ENCODE results near the gene SPC24. TPM values are rescaled to one million over a fixed set of nuclear protein-coding genes. Genes with fewer than 3 reads are reported as not detected.
"Not testable (repeated sequence)": the region's sequence is repeated elsewhere in the genome, so short reads cannot be mapped to it uniquely, and the experiment has no call there.

Gene SPC24
- total RNA-seq, 1 experiment from 2014 or later = 61.3 TPM

GRCh38 chr19:11136400-11137101 is 19.0 kb downstream of the SPC24 start:
- no peak for DNase-seq
- H3K4me1 ChIP-seq = peaks cover 8% of the 10 kb centered on the region

GRCh38 chr19:11131471-11131870 is 24.1 kb downstream of the SPC24 start:
- DNase-seq = no peak
- Histone ChIP-seq H3K4me3 (no peak overlapping the region), H3K36me3 (peaks cover 65% of the 10 kb centered on the region), H3K4me1 (no peaks in the 10 kb centered on the region), H3K27me3 (no peaks in the 10 kb centered on the region), H3K9me3 (replicated peaks) (no peaks in the 10 kb centered on the region), H3K27ac (no peak overlapping the region)

More at GRCh38 chr19:11136400-11137101, 19.0 kb downstream of the SPC24 start:
- H3K27ac ChIP-seq = no peak overlapping the region
- peaks cover 18% of the 10 kb centered on the region for H3K36me3 ChIP-seq
- H3K27me3 ChIP-seq = no peaks in the 10 kb centered on the region
- no peak overlapping the region for H3K4me3 ChIP-seq
- H3K9me3 ChIP-seq (replicated peaks) = no peaks in the 10 kb centered on the region

- no peaks in the 10 kb centered on the region for H3K27me3 ChIP-seq
- no peaks in the 10 kb centered on the region for H3K4me1 ChIP-seq
- H3K36me3 ChIP-seq = peaks cover 69% of the 10 kb centered on the region
Measured at GRCh38 chr19:11130824-11131455, 24.6 kb downstream of the SPC24 start.

GRCh38 chr19:11127905-11128304 is 27.7 kb downstream of the SPC24 start:
- Histone ChIP-seq H3K4me1 (no peaks in the 10 kb centered on the region), H3K9me3 (replicated peaks) (no peaks in the 10 kb centered on the region), H3K4me3 (no peak overlapping the region), H3K27me3 (no peaks in the 10 kb centered on the region), H3K36me3 (peaks cover 92% of the 10 kb centered on the region), H3K27ac (no peak overlapping the region)
- no peak for DNase-seq

More at GRCh38 chr19:11130824-11131455, 24.6 kb downstream of the SPC24 start:
- Histone ChIP-seq H3K27ac (no peak overlapping the region), H3K9me3 (replicated peaks) (no peaks in the 10 kb centered on the region), H3K4me3 (no peak overlapping the region)
- peak; percentile 63 to 77 for DNase-seq

- no peaks in the 10 kb centered on the region for H3K27me3 ChIP-seq
- no peaks in the 10 kb centered on the region for H3K9me3 ChIP-seq (replicated peaks)
- H3K4me1 ChIP-seq = no peaks in the 10 kb centered on the region
- peak; percentile 71 to 87 for DNase-seq
- no peak overlapping the region for H3K4me3 ChIP-seq
- H3K36me3 ChIP-seq = peaks cover 83% of the 10 kb centered on the region
- H3K27ac ChIP-seq = no peak overlapping the region
Measured at GRCh38 chr19:11125994-11126685, 29.4 kb downstream of the SPC24 start.

- DNase-seq; H3K27me3 ChIP-seq; H3K9me3 ChIP-seq (replicated peaks); H3K4me3 ChIP-seq; H3K27ac ChIP-seq; H3K4me1 ChIP-seq: not testable (repeated sequence)
- H3K36me3 ChIP-seq = peaks cover 83% of the 10 kb centered on the region
Measured at GRCh38 chr19:11124157-11124556, 31.4 kb downstream of the SPC24 start.

GRCh38 chr19:11123114-11123513 is 32.5 kb downstream of the SPC24 start:
- H3K36me3 ChIP-seq = peaks cover 82% of the 10 kb centered on the region
- no peak for DNase-seq
- no peak overlapping the region for H3K4me3 ChIP-seq
- no peaks in the 10 kb centered on the region for H3K9me3 ChIP-seq (replicated peaks)
- no peak overlapping the region for H3K27ac ChIP-seq
- H3K4me1 ChIP-seq = no peaks in the 10 kb centered on the region
- no peaks in the 10 kb centered on the region for H3K27me3 ChIP-seq

GRCh38 chr19:11121963-11122362 is 33.6 kb downstream of the SPC24 start:
- H3K36me3 ChIP-seq = peaks cover 81% of the 10 kb centered on the region
- H3K4me3 ChIP-seq; DNase-seq; H3K4me1 ChIP-seq; H3K27me3 ChIP-seq; H3K27ac ChIP-seq; H3K9me3 ChIP-seq (replicated peaks): not testable (repeated sequence)

- Histone ChIP-seq H3K9me3 (replicated peaks) (no peaks in the 10 kb centered on the region), H3K4me1 (no peaks in the 10 kb centered on the region), H3K36me3 (peaks cover 82% of the 10 kb centered on the region), H3K27ac (no peak overlapping the region), H3K27me3 (no peaks in the 10 kb centered on the region), H3K4me3 (no peak overlapping the region)
- DNase-seq = no peak
Measured at GRCh38 chr19:11116507-11116906, 39.1 kb downstream of the SPC24 start.

- Histone ChIP-seq H3K36me3 (peaks cover 85% of the 10 kb centered on the region), H3K9me3 (replicated peaks) (no peaks in the 10 kb centered on the region), H3K4me1 (no peaks in the 10 kb centered on the region), H3K27me3 (no peaks in the 10 kb centered on the region), H3K4me3 (no peak overlapping the region), H3K27ac (no peak overlapping the region)
- DNase-seq = no peak
Measured at GRCh38 chr19:11115895-11116446, 39.6 kb downstream of the SPC24 start.

GRCh38 chr19:11115042-11115441 is 40.5 kb downstream of the SPC24 start:
- H3K36me3 ChIP-seq = peaks cover 85% of the 10 kb centered on the region
- H3K27me3 ChIP-seq = no peaks in the 10 kb centered on the region
- no peaks in the 10 kb centered on the region for H3K9me3 ChIP-seq (replicated peaks)
- H3K4me1 ChIP-seq = no peaks in the 10 kb centered on the region
- no peak overlapping the region for H3K27ac ChIP-seq
- H3K4me3 ChIP-seq = no peak overlapping the region
- DNase-seq = no peak

GRCh38 chr19:11113140-11113708 is 42.4 kb downstream of the SPC24 start:
- H3K36me3 ChIP-seq = peaks cover 88% of the 10 kb centered on the region
- H3K4me3 ChIP-seq = no peak overlapping the region
- H3K27me3 ChIP-seq = no peaks in the 10 kb centered on the region
- H3K9me3 ChIP-seq (replicated peaks) = no peaks in the 10 kb centered on the region
- H3K27ac ChIP-seq = no peak overlapping the region
- no peaks in the 10 kb centered on the region for H3K4me1 ChIP-seq
- no peak for DNase-seq

GRCh38 chr19:11111771-11112144 is 43.8 kb downstream of the SPC24 start:
- no peaks in the 10 kb centered on the region for H3K27me3 ChIP-seq
- H3K4me3 ChIP-seq = no peak overlapping the region
- no peak overlapping the region for H3K27ac ChIP-seq
- no peaks in the 10 kb centered on the region for H3K9me3 ChIP-seq (replicated peaks)
- no peak for DNase-seq
- no peaks in the 10 kb centered on the region for H3K4me1 ChIP-seq
- peaks cover 89% of the 10 kb centered on the region for H3K36me3 ChIP-seq

- Histone ChIP-seq H3K4me3 (no peak overlapping the region), H3K9me3 (replicated peaks) (no peaks in the 10 kb centered on the region), H3K27me3 (no peaks in the 10 kb centered on the region), H3K27ac (no peak overlapping the region), H3K4me1 (no peaks in the 10 kb centered on the region), H3K36me3 (peaks cover 89% of the 10 kb centered on the region)
- DNase-seq = no peak
Measured at GRCh38 chr19:11111117-11111770, 44.3 kb downstream of the SPC24 start.
